Activated CD4-positive, CD25-positive, alpha-beta regulatory T cell (primary cell): ENCODE measurements around the gene MLIP.
"Not testable (repeated sequence)": the region's sequence is repeated elsewhere in the genome, so short reads cannot be mapped to it uniquely, and the experiment has no call there.

Experiments used
- DNase-seq, 4 experiments: peaks; one replicate each; lab custom pipeline; 2025; lab: John Stamatoyannopoulos, UW

Gene MLIP

GRCh38 chr6:54111341-54112045 is at the start of gene MLIP:
Gene MLIP, plus strand, starts transcription at chr6:54111443. Its CDS starts 37 bp downstream, at chr6:54111480.
- no peak for DNase-seq

- DNase-seq: no peak
Measured at GRCh38 chr6:54063228-54063539, 48.1 kb upstream of the MLIP start.

DNA sequence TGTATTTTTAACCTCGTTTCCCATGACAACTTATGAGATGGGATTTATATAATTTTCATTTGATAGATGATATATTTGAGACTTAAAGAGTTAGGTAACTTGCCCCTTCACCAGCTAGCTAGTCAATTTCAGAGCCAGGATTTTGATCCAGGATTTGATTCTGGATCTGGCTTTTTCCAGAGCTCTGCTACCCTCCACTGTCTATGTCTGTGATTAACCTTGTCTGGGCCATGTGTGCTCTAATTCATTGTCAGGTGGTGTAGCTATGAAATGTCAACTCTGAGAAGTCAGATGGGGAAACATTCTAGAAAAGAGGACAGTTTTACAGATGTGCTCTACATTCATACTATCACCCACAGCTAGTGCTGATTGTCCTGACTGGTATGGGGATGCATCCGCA is 42.5 kb upstream of the MLIP start:
- DNase-seq: no peak

DNA sequence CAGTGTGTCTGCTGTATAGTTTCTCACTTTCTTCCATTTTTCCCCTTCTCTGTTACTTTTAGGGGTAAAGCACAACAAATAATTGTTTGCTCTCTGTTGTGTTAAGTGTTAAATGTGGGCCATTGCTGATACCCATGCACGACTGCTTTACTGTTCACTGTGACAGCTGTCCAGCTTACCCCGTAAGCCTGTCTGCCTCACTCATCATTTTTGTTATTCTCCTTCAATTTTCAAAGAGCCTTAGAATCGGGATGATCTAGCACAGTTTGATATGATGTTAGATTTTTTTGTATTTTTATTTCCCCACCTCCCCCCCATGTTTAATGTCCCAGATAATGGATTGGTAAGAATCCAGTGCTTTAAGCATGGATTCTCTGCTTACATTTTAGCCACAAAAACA is 41.2 kb upstream of the MLIP start:
- no peak for DNase-seq

GRCh38 chr6:54071821-54072340 is 39.4 kb upstream of the MLIP start:
- DNase-seq: no peak

DNA sequence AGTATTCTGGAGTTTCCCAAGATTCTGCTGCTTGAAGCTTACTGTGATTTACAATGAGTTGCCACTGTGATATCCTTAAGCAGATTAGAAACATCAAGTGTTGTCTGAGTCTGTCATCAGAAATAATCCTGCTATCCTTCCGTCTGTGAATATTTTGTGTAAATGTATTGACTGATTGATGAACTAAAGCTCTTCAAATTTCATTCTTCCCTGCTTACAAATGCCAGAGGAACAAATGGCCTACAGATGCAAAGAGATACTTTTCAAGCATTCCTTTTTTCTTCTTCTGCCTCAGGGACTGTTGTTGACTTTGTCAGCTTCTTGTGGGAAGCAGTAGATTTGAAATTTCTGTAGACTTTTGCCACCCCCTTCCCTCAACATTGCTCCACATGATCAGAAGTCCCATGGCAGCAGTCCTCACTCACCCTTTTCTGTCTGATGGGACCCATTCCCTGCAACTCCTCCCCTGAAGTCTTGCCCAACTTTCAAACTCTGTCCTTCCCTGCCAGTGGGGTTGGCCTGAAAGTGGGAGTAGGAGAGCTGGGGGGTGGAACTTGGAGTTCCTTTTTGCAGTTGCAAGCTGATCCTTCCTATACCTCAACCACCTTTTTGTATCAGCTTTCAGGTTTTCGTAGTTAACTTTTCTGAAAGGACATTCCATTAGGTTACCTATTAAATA is 38.5 kb upstream of the MLIP start:
- no peak for DNase-seq

GRCh38 chr6:54073487-54073886 is 37.8 kb upstream of the MLIP start:
- DNase-seq: no peak

DNA sequence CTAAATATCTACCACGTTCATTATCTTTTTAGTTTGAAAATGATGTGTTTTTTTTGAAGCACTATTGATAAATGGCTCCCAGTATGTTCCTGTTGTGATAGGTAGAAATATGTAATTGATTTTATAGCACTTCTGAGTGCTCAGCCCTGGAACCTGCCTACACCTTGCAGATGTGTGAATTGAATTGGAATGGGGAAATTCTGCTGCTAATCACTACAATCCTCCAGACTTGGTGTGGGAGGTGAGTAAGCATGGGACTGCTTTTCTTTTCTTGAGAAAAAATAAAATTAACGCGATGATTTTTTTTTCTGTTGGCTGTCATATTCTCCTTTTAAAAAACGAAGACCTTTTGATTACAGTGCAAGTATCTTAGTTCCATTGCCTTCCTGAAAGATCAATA is 37.1 kb upstream of the MLIP start:
- no peak for DNase-seq

DNA sequence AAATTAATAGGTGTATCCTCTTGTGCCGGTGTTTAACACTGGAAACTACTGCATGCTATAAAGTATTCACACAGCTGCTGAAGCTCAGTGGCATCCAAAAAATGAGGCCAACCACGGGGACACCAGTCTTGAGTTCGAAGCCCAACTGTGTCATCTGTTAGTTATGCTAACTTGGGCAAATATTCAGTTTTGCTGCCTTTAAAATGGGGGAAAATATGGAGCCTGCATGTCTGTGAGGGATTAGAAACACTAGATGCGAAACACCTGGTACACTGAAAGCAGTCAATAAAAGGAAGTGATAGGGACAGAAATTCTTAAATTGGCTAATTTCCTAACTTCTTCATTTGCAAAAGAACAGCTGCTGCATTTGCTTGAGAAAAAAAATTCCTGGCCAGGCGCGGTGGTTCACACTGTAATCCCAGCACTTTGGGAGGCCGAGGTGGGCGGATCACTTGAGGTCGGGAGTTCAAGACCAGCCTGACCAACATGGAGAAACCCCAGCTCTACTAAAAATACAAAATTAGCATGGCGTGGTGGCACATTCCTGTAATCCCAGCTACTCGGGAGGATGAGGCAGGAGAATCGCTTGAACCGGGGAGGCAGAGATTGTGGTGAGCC is 36.6 kb upstream of the MLIP start:
- DNase-seq: no peak

GRCh38 chr6:54076159-54076789 is 35.0 kb upstream of the MLIP start:
- no peak for DNase-seq

- not testable (repeated sequence) for DNase-seq
Measured at GRCh38 chr6:54081499-54081898, 29.7 kb upstream of the MLIP start.

- DNase-seq: no peak
Measured at GRCh38 chr6:54083287-54083686, 28.0 kb upstream of the MLIP start.

DNA sequence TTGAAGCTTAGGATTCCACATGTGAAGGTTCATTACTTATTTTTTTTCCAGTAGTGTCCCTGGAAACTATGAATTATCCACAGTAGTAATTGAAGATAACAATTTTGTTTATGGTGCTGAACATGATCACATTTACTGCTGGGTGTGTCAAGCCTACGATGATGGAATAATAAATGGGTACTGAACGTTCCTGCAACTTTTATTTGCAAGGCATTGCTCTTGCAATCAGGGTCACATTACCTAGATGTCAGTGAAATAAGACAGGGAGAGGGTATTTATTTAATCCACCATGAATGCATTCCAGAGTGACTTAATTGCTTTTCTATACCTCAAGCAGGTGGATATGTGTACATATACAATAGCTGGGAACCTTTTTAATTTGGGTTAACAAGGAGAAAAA is 27.0 kb upstream of the MLIP start:
- DNase-seq: no peak

GRCh38 chr6:54085047-54085446 is 26.2 kb upstream of the MLIP start:
- no peak for DNase-seq

DNA sequence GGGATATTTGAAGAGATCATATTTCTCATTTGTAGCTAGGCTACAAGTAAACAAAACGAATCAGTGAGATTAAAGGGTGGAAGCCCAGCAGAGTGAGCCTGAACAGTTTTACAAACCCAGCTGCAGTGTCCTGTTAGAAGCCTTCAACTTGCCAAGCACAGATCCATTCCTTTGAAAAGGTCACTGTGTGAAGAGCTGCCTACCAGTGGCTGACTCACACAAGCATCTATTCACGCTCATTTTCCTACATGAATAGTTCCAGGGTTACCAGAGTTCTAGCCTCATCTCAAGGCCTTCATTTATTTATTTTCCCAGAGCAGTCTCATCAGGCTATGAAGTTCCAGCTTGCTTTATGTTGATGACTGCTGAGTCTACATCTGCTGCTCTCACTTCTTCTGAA is 25.7 kb upstream of the MLIP start:
- DNase-seq: no peak

DNA sequence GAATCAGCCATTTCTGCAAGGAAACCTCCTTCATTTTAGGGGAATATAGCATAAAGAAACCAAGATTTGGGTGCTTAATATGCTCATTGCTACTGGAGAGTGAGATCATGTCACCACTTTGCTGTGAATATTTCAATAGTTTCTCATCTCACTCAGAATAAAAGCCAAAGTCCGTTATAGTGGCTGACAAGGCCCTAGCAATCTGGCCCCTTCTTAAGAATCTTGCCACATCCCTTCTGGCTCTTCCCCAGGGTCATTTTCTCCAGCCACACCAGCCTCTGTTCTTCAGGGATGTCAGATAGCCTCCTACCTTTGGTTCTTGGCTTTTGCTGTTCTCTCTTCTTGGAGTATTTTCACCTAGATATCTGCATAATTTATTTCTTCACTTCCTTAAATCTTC is 24.8 kb upstream of the MLIP start:
- no peak for DNase-seq

DNA sequence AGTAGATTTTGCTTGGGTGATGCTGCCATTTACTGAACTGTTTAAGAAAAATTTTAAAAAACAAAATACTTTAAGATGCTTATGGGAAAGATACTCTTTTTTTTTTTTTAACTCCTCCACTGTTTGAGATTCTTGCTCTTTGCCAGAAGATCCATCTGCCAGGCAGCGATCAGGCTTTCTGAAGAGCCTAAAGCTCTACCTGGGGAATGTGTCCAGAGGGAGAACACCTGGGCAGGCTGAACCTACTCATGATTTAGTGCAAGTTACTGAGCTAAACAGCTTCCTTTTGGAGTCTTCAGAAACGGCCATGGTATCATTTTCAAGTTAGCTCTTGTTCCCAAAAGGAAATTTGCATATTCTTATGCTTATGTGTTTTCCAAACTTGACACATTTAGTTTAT is 23.5 kb upstream of the MLIP start:
- DNase-seq: no peak

DNA sequence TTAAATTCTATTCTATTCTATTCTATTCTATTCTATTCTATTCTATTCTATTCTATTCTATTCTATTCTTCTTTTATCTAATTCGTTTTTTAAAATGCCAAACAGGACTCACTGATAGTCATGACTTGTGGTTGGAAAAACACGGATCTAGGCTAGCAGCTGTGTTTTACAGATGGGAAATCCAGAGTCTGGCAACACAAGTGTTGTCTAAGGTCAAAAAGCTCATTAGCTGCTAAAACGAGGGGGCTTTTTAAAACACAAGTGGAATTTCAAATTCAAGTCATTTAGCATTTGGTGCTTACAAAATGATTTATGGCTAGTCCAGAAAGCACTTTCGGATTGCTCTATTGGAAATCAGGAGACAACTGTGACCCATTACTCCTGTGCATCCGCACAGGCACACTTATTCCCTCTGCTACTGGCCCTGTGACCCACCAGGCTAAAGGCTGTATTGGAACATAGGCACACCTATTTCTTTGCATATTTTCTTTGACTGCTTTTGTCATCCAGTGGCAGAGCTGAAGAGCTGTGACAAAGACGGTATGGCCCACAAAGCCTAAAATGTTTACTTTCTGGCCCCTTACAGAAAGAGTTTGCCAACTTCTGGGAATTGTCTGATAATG is 17.8 kb upstream of the MLIP start:
- DNase-seq: no peak

DNA sequence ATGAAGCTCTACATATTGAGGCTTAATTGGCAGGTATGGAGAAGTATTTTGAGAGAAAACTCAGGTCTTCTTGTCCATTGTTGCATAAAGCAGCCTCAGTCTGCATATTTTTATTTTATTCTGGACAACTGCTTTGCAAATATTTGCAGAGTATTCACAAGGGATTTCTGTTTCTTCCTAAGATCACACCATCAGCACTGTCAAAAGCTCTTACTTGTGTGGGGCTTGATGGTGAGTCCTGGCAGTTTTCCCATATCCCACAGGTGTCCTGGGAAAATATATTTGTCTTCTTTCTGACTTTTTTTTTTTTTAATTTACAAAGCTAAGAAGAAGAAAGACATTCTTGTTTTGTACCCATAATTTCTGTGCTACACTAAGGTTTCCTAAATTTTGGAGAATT is 16.9 kb upstream of the MLIP start:
- no peak for DNase-seq

DNA sequence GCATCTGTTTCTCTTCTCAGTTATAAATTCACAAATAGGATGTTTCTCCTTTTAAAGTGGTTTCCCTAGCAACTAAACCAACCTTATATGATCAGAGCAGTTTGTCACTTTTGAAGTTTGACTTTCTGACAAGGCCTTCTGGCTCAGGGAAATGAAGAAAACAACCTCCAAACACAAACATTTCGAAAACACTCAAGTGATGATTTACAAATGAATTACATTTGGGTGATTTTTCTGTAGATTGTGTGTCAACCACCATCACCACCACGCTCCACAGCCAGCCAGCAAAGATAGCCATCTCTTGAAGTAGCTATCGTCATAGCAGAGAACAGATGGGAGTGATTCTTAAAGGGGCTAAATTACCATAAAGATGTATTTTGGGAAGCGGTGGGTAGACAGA is 16.5 kb upstream of the MLIP start:
- DNase-seq: no peak

- no peak for DNase-seq
Measured at GRCh38 chr6:54095723-54096122, 15.5 kb upstream of the MLIP start.

- no peak for DNase-seq
Measured at GRCh38 chr6:54096811-54097210, 14.4 kb upstream of the MLIP start.
